Stimulated activated CD8-positive, alpha-beta memory T cell treated with anti-CD3 and anti-CD28 coated beads, Interleukin-4, amount 100 ng/mL, for 24 hours (primary cell): Measurements from ENCODE around the gene CCDC15.
"Not testable (repeated sequence)": the region's sequence is repeated elsewhere in the genome, so short reads cannot be mapped to it uniquely, and the experiment has no call there.

Experiments
- DNase-seq: peaks from one replicate; pipeline ENCODE4 v3.0.0-alpha.2; 2020; ENCODE audit warnings: low read depth

The CCDC15 gene

GRCh38 chr11:125001079-125001778 is 47.2 kb downstream of the CCDC15 start:
- no peak for DNase-seq

GRCh38 chr11:125001849-125002248 is 47.8 kb downstream of the CCDC15 start:
- DNase-seq: no peak

DNA sequence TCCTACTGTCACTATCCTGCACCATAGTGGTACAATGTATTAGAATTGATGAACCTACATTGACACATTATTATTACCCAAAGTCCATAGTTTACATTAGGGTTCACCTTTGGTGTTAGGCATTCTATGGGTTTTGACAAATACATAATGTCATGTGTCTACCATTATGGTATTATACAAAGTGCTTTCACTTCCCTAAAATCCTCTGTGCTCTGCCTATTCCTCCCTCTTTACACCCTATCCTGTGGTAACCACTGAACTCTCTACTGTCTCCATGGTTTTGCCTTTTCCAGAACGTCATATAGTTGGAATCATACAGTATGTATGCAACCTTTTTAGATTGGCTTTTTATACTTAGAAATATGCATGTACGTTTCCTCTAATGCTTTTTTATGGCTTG is 51.5 kb downstream of the CCDC15 start:
- DNase-seq: no peak

DNA sequence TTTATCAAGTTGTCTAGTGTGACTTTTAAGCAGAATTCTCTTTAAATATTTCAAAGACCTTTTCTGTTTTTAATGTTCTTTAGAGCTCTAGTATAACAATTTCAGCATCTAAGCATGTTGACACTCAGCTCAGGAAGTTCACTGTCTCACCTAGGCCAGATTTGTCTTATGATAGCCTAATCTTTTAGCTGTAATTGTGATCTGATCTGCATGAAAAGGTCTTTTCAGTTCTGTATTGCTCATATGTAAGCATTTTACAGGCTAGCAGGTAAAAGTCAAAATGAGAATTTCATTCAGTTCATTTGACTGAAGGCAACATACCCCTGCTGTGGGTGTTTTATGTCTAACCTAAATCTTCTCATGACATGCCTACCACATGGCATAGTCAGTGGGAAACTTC is 62.4 kb downstream of the CCDC15 start:
- no peak for DNase-seq

DNA sequence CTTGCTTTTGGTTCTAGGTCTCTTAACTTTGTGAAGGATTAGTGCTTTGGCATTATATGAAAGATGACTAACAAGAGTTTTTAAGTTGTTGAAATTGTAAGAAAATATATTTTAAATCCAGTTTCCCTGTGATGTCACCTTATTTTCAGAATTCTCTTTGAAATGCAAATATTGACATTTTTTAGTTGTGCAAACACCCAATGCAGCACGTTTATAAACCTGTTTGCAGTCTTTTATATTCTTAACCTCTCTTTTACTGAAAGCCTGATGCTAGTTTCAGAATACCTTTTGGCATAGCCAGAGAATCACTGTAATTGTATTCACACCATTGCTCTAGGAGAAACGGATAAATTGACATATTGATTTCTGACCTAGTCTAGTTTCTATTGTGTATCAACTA is 66.3 kb downstream of the CCDC15 start:
- DNase-seq: no peak

DNA sequence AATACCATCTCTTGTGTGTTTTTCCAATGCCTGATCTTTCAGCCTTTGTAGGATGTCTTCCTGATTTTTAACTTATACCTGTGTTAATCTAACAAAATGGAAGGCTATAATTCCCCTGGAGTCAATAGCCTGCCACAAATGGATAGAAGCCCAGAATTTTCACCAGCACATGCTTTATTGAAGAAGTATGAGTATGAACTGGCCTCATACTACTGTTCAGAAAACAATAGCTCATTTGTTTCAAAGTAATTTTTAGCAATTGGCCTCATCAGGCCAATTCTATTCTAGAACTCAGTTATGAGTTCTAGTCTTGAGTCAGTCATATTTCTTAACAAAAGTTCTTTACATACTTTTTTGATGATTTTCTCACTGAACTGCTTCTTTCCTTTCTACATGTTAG is 68.5 kb downstream of the CCDC15 start:
- no peak for DNase-seq

DNA sequence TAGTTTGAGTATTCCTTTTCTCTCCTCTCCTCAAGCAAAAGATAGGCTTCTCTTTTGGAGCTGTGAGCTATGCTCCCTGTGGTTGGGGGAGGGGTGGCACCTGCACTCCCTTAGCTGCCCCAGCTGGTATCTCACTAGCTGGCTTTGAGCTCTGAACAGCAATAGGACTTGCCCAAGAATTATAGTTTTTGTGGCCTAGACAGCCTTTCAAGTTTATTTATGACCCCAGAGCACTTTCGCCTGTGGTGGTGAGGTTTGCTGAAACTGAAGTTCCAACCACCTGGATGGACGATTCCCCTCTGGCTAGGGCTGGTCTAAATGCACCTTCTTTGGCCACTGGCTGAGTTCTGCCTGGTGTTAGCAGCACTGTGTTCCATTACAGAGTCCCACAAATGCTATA is 72.0 kb downstream of the CCDC15 start:
- DNase-seq: no peak

- not testable (repeated sequence) for DNase-seq
Measured at GRCh38 chr11:125029431-125029830, 75.4 kb downstream of the CCDC15 start.

- no peak for DNase-seq
Measured at GRCh38 chr11:125036933-125037332, 82.9 kb downstream of the CCDC15 start.

DNA sequence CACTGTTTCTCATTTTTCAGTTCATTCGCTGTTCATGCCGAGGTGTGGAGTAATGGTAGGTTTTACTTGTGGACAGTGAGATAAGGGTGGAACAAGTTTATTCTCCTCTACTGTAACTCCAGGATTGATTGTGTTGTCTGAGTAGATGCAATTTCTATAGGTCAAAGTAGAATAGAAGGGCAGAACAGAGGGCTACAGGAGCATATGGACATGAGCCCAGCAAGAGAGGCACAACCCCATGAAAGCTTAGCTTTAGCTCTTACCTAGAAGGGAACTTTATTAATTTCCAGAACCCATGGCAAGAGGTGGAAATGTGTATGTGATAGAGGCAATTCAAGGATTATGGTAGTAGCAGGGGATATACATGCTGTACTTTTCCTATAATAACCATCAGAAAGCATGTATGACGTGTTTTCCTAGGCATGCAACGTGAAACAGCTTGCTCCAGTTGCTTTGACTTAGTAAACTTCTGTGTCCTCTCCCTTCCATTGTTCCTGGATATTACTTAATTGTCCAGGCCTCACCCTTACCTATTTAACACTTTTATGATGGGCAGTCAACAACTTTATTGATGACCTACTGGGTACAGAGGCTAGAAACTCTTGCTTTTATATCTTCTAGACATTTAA is 95.3 kb downstream of the CCDC15 start:
- no peak for DNase-seq

DNA sequence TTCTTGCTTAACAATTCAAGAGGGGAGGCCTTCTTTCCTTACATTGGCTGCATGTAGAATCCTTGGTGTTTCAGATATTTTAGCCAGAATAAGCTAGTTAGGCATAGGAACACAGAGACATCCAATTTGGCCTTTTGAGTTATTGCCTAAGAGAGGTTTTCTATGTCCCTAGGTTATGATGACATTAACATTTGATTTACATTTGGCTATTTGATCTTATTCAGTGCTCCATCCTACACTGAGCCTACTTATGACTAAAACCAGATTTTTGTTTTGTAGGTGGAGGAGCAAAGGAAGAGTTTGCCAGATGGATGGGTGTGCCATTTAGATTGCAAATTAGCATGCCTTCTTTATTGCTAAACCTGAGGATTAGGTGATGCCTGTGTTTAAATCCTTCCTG is 98.0 kb downstream of the CCDC15 start:
- DNase-seq: no peak

DNA sequence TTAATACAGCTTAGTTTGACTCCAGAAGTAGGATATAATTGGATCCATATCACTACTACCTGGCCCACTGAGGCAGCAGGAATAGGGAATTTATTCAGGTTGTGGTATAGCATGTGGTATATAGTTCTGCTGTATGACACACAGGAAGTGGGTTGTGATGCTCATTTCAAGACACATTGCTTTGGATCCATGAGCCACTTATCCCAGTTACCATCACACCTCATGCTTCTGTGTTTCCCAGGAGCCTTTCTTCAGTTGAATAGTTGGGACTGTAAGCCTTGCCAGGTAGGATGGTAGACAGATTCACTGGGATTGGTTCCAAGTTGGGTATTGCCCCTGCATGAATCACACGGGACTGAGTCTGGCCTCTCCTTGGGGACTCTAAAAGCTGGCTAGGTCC is 99.2 kb downstream of the CCDC15 start:
- no peak for DNase-seq

GRCh38 chr11:125055107-125055715 is 101.2 kb downstream of the CCDC15 start:
- DNase-seq: no peak

DNA sequence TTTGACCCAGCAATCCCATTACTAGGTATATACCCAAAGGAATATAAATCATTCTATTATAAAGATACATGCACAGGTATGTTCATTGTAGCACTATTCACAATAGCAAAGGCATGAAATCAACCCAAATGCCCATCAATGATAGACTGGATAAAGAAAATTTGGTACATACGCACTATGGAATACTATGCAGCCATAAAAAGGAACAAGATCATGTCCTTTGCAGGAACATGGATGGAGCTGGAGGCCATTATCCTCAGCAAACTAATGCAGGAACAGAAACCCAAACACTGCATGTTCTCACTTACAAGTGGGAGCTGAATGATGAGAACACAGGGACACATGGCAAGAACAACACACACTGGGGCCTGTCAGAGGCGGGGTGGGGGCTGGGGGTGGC is 102.1 kb downstream of the CCDC15 start:
- not testable (repeated sequence) for DNase-seq

DNA sequence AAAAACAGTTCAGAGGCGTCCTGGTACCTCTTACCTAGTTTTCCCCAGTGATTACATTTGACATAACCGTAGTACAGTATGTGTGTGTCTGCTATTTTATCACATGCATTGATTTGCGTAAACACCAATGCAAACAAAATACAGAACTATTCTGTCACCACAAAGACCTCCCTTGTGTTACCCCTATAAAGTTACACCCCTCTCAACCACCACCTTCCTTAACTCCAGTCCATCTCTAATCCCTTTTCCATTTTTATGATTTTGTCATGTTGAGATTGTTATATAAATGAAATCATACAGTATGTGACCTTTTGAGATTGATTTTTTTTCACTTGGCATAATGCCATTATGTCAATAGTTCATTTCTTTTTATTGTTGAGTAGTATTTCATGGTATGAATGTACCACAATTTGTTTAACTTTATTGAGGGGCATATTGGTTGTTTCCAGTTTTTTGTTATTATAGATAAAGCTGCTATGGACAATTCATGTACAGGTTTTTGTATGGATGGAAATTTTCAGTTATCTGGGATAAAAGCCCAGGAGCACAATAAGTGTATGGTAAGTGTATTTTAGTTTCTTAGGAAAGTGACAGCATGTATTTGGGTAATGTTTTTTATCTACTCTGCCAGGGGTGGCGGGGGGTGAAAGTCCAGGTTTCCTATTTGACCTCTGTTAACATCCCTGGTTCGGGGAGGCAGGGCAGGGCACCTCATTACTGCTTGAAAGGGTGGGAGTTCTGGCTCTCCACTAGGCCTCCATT is 103.1 kb downstream of the CCDC15 start:
- DNase-seq: no peak

DNA sequence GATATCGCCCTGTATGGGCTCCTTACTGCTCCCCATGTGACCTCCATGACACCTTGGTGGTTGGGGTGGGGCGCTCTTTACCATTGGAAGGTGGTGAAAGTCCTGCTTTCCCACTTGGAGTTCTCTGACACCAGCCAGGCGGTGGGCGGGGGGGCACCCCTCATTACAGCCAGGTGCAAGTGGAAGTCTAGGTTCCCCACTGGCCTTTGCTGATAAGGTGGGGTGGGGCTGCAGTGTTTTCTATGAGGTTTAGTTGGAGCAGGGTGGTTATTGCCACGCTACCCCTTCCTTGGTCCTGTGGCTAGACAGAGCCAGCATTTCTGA is 103.7 kb downstream of the CCDC15 start:
- DNase-seq: no peak

- DNase-seq: no peak
Measured at GRCh38 chr11:125061281-125061680, 107.3 kb downstream of the CCDC15 start.

GRCh38 chr11:125062218-125062930 is 108.4 kb downstream of the CCDC15 start:
- DNase-seq: no peak

DNA sequence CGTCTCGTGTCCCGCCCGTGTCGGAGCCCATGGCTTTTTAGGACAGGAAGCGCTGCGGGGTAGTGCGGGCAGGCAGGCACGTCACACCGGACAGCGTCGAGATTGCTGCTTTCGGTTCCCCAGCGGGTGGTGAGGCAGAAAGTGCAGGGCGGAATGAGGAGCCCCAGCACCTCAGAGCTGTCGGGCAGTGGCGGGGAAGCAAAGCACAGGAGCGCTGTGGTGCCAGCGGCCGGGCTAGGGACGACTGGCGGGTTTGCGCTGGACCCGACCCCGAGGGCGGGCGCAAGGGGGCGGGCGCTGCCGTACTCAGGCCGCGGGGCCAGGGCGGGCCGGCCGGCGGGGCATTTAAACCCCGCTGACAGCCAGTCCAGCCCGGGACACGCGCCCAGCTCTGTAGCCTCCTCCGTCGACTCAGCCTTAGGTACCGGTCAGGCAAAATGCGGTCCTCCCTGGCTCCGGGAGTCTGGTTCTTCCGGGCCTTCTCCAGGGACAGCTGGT is 109.0 kb downstream of the CCDC15 start, which contains the start of gene SLC37A2:
Gene SLC37A2 (plus strand): TSS at position 375 of the 498 bp plus-strand sequence. CDS start 63 bp downstream, at position 438.
- peak; percentile 30 for DNase-seq

GRCh38 chr11:125063429-125064043 is 109.5 kb downstream of the CCDC15 start:
- no peak for DNase-seq

GRCh38 chr11:125064070-125064469 is 110.1 kb downstream of the CCDC15 start:
- DNase-seq: no peak
